ENCODE data around the gene HPSE. TPM values are rescaled to one million over a fixed set of nuclear protein-coding genes. Genes with fewer than 3 reads are reported as not detected.

The HPSE gene
- 0.92 TPM for polyA plus RNA-seq (2013, experiment 1 of 2)
- polyA plus RNA-seq (2013, experiment 2 of 2) = 0.86 TPM

GRCh38 chr4:83334425-83335241 lies at the start of gene HPSE:
TSS of gene HPSE (minus strand) at chr4:83334848. CDS start at chr4:83334782, 66 bp downstream.
- Histone ChIP-seq H3K36me3 (ENCODE audit: control insufficient read depth, insufficient read depth, low read length) (no peaks in the 10 kb centered on the region), H3K27ac (ENCODE audit: low read depth, low read length, severe bottlenecking) (no peak within 1 kb of the TSS), H3K4me3 (ENCODE audit: extremely low read depth, insufficient read depth, low read length, poor library complexity, severe bottlenecking) (peak within 1 kb of the TSS; percentile 41), H3K4me1 (ENCODE audit: control insufficient read depth, insufficient read depth, low read length, poor library complexity, severe bottlenecking) (peaks cover 2% of the 10 kb centered on the region), H3K9me3 (ENCODE audit: control insufficient read depth, low read length) (no peaks in the 10 kb centered on the region)
- 1% methylated on average over 51 to 55 of the region's 63 CpGs for WGBS, 2 experiments (ENCODE audit: insufficient coverage in 2 of 2)

DNA sequence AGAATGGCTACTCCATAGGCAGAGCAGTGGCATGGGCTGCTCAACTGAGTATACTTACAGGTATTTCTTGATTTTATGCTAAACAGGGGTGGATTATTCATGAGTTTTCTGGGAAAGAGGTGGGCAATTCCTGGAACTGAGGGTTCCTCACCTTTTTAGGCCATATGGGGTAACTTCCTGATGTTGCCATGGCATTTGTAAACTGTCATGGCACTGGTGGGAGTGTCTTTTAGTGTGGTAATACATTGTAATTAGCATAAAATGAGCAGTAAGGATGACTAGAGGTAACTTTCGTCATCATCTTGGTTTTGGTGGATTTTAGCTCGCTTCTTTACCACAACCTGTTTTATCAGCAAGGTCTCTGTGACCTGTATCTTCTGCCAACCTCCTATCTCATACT lies 48.2 kb upstream of the HPSE start:
- no peaks in the 10 kb centered on the region for H3K36me3 ChIP-seq (ENCODE audit: control insufficient read depth, insufficient read depth, low read length)
- H3K9me3 ChIP-seq (ENCODE audit: control insufficient read depth, low read length) = peaks cover 12% of the 10 kb centered on the region
- peaks cover 6% of the 10 kb centered on the region for H3K4me1 ChIP-seq (ENCODE audit: control insufficient read depth, insufficient read depth, low read length, poor library complexity, severe bottlenecking)
- no peak overlapping the region for H3K4me3 ChIP-seq (ENCODE audit: extremely low read depth, insufficient read depth, low read length, poor library complexity, severe bottlenecking)
- H3K27ac ChIP-seq (ENCODE audit: low read depth, low read length, severe bottlenecking) = no peak overlapping the region
- WGBS, 2 experiments (ENCODE audit: insufficient coverage in 2 of 2) = 69% methylated on average over 2 of the region's 2 CpGs; no CpG with 5 or more reads in 1 of the 2 experiments

GRCh38 chr4:83381173-83381572 lies 46.5 kb upstream of the HPSE start:
- peaks cover 16% of the 10 kb centered on the region for H3K9me3 ChIP-seq (ENCODE audit: control insufficient read depth, low read length)
- no peaks in the 10 kb centered on the region for H3K36me3 ChIP-seq (ENCODE audit: control insufficient read depth, insufficient read depth, low read length)
- H3K4me3 ChIP-seq (ENCODE audit: extremely low read depth, insufficient read depth, low read length, poor library complexity, severe bottlenecking) = no peak overlapping the region
- no peaks in the 10 kb centered on the region for H3K4me1 ChIP-seq (ENCODE audit: control insufficient read depth, insufficient read depth, low read length, poor library complexity, severe bottlenecking)
- WGBS, 2 experiments (ENCODE audit: insufficient coverage in 2 of 2) = 81 to 89% methylated on average over 2 to 3 of the region's 4 CpGs
- no peak overlapping the region for H3K27ac ChIP-seq (ENCODE audit: low read depth, low read length, severe bottlenecking)

DNA sequence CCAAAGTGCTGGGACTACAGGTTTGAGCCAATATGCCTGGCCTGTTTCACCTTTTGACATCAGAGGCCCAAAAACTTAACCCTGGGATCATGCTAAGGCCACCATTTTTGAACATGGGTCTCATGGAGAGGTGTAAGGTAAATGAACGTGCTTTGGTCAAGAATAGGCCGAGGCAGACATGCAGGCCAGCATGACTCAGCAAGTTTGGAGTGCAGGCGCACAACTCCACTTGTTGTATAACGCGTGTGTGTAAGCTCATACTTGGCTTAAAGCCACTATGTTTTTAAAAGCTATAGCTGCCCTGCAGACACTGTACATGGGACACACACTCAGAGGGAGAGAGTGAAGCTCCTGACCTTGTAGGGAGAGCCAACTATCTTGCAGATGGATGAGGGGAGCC lies 43.8 kb upstream of the HPSE start:
- Histone ChIP-seq H3K27ac (ENCODE audit: low read depth, low read length, severe bottlenecking) (no peak overlapping the region), H3K4me3 (ENCODE audit: extremely low read depth, insufficient read depth, low read length, poor library complexity, severe bottlenecking) (no peak overlapping the region), H3K9me3 (ENCODE audit: control insufficient read depth, low read length) (peaks cover 16% of the 10 kb centered on the region), H3K4me1 (ENCODE audit: control insufficient read depth, insufficient read depth, low read length, poor library complexity, severe bottlenecking) (no peaks in the 10 kb centered on the region), H3K36me3 (ENCODE audit: control insufficient read depth, insufficient read depth, low read length) (no peaks in the 10 kb centered on the region)
- WGBS, 2 experiments (ENCODE audit: insufficient coverage in 2 of 2) = 89 to 96% methylated on average over 5 of the region's 5 CpGs

GRCh38 chr4:83372931-83373330 lies 38.3 kb upstream of the HPSE start:
- H3K4me3 ChIP-seq (ENCODE audit: extremely low read depth, insufficient read depth, low read length, poor library complexity, severe bottlenecking) = no peak overlapping the region
- no peaks in the 10 kb centered on the region for H3K36me3 ChIP-seq (ENCODE audit: control insufficient read depth, insufficient read depth, low read length)
- WGBS, 2 experiments (ENCODE audit: insufficient coverage in 2 of 2) = 100% methylated on average over 1 of the region's 1 CpG; no CpG with 5 or more reads in 1 of the 2 experiments
- no peak overlapping the region for H3K27ac ChIP-seq (ENCODE audit: low read depth, low read length, severe bottlenecking)
- H3K9me3 ChIP-seq (ENCODE audit: control insufficient read depth, low read length) = peaks cover 5% of the 10 kb centered on the region
- H3K4me1 ChIP-seq (ENCODE audit: control insufficient read depth, insufficient read depth, low read length, poor library complexity, severe bottlenecking) = no peaks in the 10 kb centered on the region

DNA sequence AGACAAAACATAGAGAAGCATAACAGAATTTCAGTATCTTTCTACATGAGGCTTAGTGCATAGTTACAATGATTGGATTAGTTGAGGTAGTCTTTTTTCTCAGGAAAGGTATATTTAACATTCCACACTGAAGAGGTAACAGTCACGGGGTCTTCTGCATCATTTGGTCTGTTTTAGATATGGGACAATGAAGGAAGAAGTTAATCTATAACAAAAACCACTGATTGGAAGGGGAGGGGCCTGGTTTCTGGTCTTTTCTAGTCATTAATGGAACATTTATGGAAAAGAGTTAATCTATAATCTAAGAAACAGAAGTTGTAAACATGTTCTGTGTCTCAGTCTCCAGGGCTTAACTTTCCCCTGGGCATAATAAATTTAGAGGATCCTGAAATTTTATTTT lies 37.3 kb upstream of the HPSE start:
- H3K4me1 ChIP-seq (ENCODE audit: control insufficient read depth, insufficient read depth, low read length, poor library complexity, severe bottlenecking) = no peaks in the 10 kb centered on the region
- no peak overlapping the region for H3K27ac ChIP-seq (ENCODE audit: low read depth, low read length, severe bottlenecking)
- H3K4me3 ChIP-seq (ENCODE audit: extremely low read depth, insufficient read depth, low read length, poor library complexity, severe bottlenecking) = no peak overlapping the region
- no peaks in the 10 kb centered on the region for H3K36me3 ChIP-seq (ENCODE audit: control insufficient read depth, insufficient read depth, low read length)
- H3K9me3 ChIP-seq (ENCODE audit: control insufficient read depth, low read length) = no peaks in the 10 kb centered on the region
- WGBS, 2 experiments (ENCODE audit: insufficient coverage in 2 of 2) = no CpG with 5 or more reads among the region's 1 CpG

- Histone ChIP-seq H3K4me3 (ENCODE audit: extremely low read depth, insufficient read depth, low read length, poor library complexity, severe bottlenecking) (no peak overlapping the region), H3K36me3 (ENCODE audit: control insufficient read depth, insufficient read depth, low read length) (no peaks in the 10 kb centered on the region), H3K9me3 (ENCODE audit: control insufficient read depth, low read length) (no peaks in the 10 kb centered on the region), H3K4me1 (ENCODE audit: control insufficient read depth, insufficient read depth, low read length, poor library complexity, severe bottlenecking) (no peaks in the 10 kb centered on the region), H3K27ac (ENCODE audit: low read depth, low read length, severe bottlenecking) (no peak overlapping the region)
- 97 to 100% methylated on average over 3 to 5 of the region's 5 CpGs for WGBS, 2 experiments (ENCODE audit: insufficient coverage in 2 of 2)
Measured at GRCh38 chr4:83371235-83371634, 36.6 kb upstream of the HPSE start.

GRCh38 chr4:83370640-83370906 lies 35.9 kb upstream of the HPSE start:
- no peak overlapping the region for H3K27ac ChIP-seq (ENCODE audit: low read depth, low read length, severe bottlenecking)
- H3K4me1 ChIP-seq (ENCODE audit: control insufficient read depth, insufficient read depth, low read length, poor library complexity, severe bottlenecking) = no peaks in the 10 kb centered on the region
- H3K36me3 ChIP-seq (ENCODE audit: control insufficient read depth, insufficient read depth, low read length) = no peaks in the 10 kb centered on the region
- WGBS, 2 experiments (ENCODE audit: insufficient coverage in 2 of 2) = 100% methylated on average over 1 of the region's 1 CpG
- H3K9me3 ChIP-seq (ENCODE audit: control insufficient read depth, low read length) = no peaks in the 10 kb centered on the region
- H3K4me3 ChIP-seq (ENCODE audit: extremely low read depth, insufficient read depth, low read length, poor library complexity, severe bottlenecking) = no peak overlapping the region

DNA sequence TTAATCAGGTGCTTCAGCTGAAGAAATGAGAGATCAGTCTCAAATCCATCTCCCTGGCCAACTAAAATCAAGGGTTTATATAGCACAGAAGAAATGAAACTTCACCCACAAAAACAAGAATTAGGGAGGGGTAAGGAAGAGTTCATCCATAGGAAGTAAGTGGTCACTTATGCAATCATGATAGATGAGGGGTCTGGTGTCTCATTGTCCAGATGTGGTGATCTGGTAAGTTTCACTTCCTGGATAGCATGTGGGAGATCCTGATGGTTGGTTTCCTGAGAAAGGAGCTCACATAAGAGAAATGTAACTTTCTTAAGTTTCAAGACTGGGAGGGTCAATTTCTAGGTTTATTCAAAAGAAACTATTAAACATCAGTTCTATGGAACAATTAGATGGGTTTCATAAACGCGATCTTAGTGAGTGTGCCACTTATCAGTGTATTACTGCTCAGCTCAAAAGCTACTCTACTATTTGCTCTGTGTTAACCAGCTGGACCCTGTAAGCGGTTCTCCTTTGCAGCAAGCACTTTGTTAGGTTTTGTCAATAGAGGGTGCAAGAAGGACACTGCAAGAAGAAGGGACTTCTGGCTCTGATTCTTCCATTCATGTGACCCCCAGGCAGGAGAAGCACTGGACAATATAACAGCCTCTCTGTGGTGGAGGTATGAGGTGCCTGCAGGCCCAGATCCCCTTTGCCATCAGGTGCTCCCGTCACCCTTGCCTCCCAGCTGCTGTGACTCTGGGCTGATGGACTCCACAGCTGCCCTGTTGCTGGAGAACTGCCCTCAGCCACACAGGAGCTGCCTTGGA lies 35.4 kb upstream of the HPSE start:
- Histone ChIP-seq H3K36me3 (ENCODE audit: control insufficient read depth, insufficient read depth, low read length) (no peaks in the 10 kb centered on the region), H3K27ac (ENCODE audit: low read depth, low read length, severe bottlenecking) (no peak overlapping the region), H3K4me3 (ENCODE audit: extremely low read depth, insufficient read depth, low read length, poor library complexity, severe bottlenecking) (no peak overlapping the region), H3K9me3 (ENCODE audit: control insufficient read depth, low read length) (no peaks in the 10 kb centered on the region), H3K4me1 (ENCODE audit: control insufficient read depth, insufficient read depth, low read length, poor library complexity, severe bottlenecking) (no peaks in the 10 kb centered on the region)
- WGBS, 2 experiments (ENCODE audit: insufficient coverage in 2 of 2) = 70 to 83% methylated on average over 2 to 3 of the region's 4 CpGs

GRCh38 chr4:83364312-83364711 lies 29.7 kb upstream of the HPSE start:
- Histone ChIP-seq H3K27ac (ENCODE audit: low read depth, low read length, severe bottlenecking) (no peak overlapping the region), H3K4me3 (ENCODE audit: extremely low read depth, insufficient read depth, low read length, poor library complexity, severe bottlenecking) (no peak overlapping the region), H3K9me3 (ENCODE audit: control insufficient read depth, low read length) (no peaks in the 10 kb centered on the region), H3K4me1 (ENCODE audit: control insufficient read depth, insufficient read depth, low read length, poor library complexity, severe bottlenecking) (no peaks in the 10 kb centered on the region), H3K36me3 (ENCODE audit: control insufficient read depth, insufficient read depth, low read length) (no peaks in the 10 kb centered on the region)
- 90 to 100% methylated on average over 1 to 2 of the region's 3 CpGs for WGBS, 2 experiments (ENCODE audit: insufficient coverage in 2 of 2)

Measured in mesodermal cell (in vitro differentiated cells).